Superior temporal gyrus (tissue), 1 donor: ENCODE results near the gene DDX3X.
A peak's percentile ranks its signal among the peaks of the same experiment; 100 is the strongest.
"Not testable (repeated sequence)": the region's sequence is repeated elsewhere in the genome, so short reads cannot be mapped to it uniquely, and the experiment has no call there.

Experiments used
- DNase-seq: peaks from one replicate; pipeline ENCODE4 v3.0.0-alpha.2; 2016; ENCODE audit errors: extremely low spot score

The DDX3X gene

GRCh38 chrX:41371575-41371974, 37.6 kb downstream of the DDX3X start:
- not testable (repeated sequence) for DNase-seq

GRCh38 chrX:41373989-41374606, 40.1 kb downstream of the DDX3X start:
- no peak for DNase-seq

- DNase-seq: no peak
Measured at GRCh38 chrX:41377624-41378023, 43.7 kb downstream of the DDX3X start.

GRCh38 chrX:41381685-41382084, 47.7 kb downstream of the DDX3X start:
- no peak for DNase-seq

GRCh38 chrX:41382714-41383645, 49.0 kb downstream of the DDX3X start:
- DNase-seq: no peak

- DNase-seq: no peak
Measured at GRCh38 chrX:41384051-41384705, 50.2 kb downstream of the DDX3X start.

GRCh38 chrX:41386222-41386990, 52.4 kb downstream of the DDX3X start:
- peak; percentile 17 for DNase-seq

GRCh38 chrX:41388543-41388942, 54.6 kb downstream of the DDX3X start:
- no peak for DNase-seq

- DNase-seq: no peak
Measured at GRCh38 chrX:41389311-41389888, 55.4 kb downstream of the DDX3X start.

GRCh38 chrX:41390576-41390975, 56.6 kb downstream of the DDX3X start:
- DNase-seq: not testable (repeated sequence)

GRCh38 chrX:41391606-41392005, 57.6 kb downstream of the DDX3X start:
- DNase-seq: no peak

GRCh38 chrX:41394293-41394692, 60.3 kb downstream of the DDX3X start:
- DNase-seq: no peak

GRCh38 chrX:41397219-41397618, 63.3 kb downstream of the DDX3X start:
- no peak for DNase-seq

- no peak for DNase-seq
Measured at GRCh38 chrX:41397768-41398167, 63.8 kb downstream of the DDX3X start.

GRCh38 chrX:41402556-41402955, 68.6 kb downstream of the DDX3X start:
- not testable (repeated sequence) for DNase-seq

GRCh38 chrX:41405551-41405950, 71.6 kb downstream of the DDX3X start:
- no peak for DNase-seq

- no peak for DNase-seq
Measured at GRCh38 chrX:41406201-41406600, 72.2 kb downstream of the DDX3X start.

GRCh38 chrX:41407816-41408215, 73.9 kb downstream of the DDX3X start:
- DNase-seq: no peak

- DNase-seq: no peak
Measured at GRCh38 chrX:41408576-41408975, 74.6 kb downstream of the DDX3X start.

- peak; percentile 18 for DNase-seq
Measured at GRCh38 chrX:41409006-41409405, 75.0 kb downstream of the DDX3X start.

- DNase-seq: not testable (repeated sequence)
Measured at GRCh38 chrX:41411222-41411621, 77.3 kb downstream of the DDX3X start.
